HG03354 (cell line): Measurements from ENCODE around the gene KLF7.
A peak's percentile ranks its signal among the peaks of the same experiment; 100 is the strongest.

ENCODE experiments used
- ATAC-seq: cut with Tn5 transposase; IDR thresholded peaks from one replicate; pipeline ENCODE4 v1.9.1; 2021; ENCODE audit warnings: mild to moderate bottlenecking; ENCODE audit not compliant: unreplicated experiment, poor library complexity, severe bottlenecking

KLF7 gene

DNA sequence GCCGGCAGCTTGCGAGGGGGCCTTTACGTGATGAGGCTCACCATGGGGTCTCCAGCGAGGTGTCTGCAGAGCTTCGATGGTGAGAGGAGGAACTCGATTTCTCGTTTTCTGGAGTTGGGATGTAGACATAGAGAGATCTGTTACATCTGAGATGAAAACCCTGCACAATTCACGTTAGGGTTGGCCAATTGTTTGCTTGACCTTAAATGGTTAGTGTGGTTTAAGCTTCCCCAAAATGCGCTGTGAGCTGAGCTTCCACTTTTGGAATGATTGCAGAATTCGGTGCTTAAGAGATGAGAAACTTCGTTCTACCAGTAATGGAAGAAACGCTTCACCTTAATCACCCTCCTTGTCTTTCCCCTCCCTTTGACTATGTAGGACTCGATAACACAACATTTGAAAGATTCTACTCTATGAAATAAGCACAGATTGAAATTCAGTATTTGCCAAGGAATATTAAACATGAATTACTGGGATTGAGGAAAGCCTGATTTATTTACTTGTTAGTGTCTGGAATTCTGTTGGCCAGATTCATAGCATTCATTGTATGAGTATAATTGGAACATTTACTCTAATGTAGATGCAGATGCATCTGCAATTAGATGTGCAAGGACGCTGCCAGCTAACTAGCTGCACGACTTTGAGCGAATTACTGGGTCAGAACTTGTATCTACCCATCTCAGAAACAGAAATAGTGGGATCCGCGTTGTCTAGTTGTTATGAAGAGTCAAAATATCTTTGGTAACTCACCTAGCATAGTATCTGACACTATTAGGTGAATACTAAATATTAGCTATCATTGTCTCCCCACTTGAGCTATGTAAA, 1.6 kb upstream of the KLF7 start:
- no peak for ATAC-seq

DNA sequence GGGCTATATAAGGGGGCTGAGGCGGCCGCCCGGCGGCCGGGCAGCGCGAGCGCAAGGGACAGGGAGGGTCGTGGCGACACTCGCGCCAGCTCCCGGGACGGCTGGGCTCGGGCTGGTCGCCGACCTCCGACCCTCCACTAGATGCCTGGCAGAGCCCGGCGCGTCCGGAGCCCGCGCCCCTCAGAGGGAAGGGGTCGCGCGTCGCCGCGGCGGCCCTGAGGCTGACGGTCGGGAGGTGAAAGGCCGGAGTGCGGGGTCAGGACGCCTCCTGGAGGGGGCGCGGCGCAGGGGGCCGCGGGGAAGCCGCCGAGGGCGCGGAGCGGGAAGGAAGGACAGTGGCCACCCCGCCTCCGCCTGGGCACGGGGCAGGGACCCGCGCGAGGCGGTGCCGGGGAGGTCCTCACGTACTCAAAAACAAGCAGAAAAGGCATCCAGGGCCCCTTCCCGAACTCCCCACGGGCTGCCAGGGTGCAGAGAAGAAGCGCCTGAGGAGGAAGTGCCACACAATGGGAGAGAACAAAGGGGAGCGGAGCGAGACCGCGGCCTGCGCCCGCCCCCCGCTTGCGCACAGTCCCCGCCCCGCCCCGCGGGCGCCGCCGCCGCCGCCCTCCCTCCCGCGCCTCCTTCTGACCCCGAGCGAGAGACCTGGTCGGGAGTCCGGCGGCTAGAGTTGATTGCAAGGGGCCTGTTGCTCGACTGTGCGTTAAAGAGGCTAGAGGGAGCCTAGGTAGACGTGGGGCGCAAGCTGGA, 776 bp upstream of the KLF7 start:
- peak; percentile 55 for ATAC-seq

DNA sequence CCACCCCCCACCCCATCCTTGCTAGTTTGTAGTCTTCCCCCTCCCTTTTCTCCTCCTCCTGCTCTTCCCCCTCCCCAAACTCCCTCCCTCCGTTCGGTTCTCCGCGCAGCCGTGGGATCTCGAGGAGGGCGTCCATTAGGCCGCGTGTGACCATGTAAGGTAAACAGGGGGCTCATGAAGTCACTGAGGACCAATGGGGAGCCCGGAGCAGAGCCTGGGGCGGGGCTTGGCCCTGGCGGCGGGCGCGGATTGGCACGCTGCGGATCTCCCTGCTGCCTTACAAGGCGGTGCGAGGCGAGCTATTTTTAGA, 246 bp upstream of the KLF7 start:
- ATAC-seq, result peak; percentile 96

DNA sequence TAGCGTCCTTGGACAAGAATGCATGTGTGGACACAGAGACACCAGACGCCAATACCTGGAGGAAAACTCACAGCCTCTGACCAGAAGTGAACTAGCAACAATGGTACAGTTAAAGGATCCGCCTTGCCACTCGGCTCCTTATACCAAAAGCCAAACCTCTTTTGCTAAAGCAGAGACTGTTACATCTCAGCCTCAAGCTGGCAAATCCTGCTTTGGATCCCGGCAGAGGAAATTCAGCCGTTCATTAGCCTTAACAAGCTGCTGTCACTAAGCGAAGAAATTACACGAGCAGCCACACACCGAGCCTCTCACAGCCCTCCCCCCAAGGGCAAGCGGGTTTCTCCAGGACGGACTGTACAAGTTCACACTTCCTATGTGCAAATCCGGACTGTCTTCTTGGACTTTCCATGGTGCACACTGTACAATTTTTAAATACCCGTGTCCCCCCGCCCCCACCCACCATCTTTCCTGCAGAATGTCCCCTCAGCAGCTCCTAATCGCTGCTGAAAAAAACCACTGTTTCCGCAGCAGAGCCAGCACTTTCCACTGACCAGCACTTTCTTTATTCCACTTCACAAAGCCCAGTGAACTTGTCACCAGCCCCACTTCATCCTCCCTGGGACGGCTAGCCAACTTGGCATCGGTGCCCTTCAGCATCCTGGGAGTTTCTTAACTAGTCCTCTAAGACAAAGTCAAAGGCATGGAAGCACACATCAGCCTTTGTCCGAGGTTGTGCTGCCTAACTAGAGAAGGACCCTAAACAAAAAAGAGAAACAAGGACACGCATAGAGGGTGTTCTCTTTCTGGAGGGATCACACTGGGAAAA, 1.5 kb downstream of the KLF7 start:
- ATAC-seq, result no peak

GRCh38 chr2:207163756-207164005, 2.1 kb downstream of the KLF7 start:
- ATAC-seq, result no peak

GRCh38 chr2:207163053-207163755, 2.5 kb downstream of the KLF7 start:
- no peak for ATAC-seq

DNA sequence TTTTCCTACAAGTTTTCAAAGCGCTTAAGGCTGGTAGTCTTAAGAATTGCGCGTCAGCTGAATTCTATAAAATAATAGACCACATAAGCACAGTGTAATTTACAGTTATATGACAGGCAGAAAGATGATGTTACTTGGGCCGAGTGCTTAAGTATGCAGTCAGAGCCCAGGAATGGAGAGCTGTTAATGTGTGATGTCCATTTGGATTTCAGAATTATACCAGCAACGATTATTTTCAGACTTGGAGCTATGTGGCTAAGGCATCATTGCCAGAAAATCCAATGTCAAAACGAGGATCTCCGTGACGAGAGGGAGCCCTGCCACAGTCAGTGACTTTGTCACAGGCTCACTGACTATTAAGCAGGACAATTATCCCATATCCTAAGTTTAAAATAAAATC, 3.4 kb downstream of the KLF7 start:
- ATAC-seq, result no peak

DNA sequence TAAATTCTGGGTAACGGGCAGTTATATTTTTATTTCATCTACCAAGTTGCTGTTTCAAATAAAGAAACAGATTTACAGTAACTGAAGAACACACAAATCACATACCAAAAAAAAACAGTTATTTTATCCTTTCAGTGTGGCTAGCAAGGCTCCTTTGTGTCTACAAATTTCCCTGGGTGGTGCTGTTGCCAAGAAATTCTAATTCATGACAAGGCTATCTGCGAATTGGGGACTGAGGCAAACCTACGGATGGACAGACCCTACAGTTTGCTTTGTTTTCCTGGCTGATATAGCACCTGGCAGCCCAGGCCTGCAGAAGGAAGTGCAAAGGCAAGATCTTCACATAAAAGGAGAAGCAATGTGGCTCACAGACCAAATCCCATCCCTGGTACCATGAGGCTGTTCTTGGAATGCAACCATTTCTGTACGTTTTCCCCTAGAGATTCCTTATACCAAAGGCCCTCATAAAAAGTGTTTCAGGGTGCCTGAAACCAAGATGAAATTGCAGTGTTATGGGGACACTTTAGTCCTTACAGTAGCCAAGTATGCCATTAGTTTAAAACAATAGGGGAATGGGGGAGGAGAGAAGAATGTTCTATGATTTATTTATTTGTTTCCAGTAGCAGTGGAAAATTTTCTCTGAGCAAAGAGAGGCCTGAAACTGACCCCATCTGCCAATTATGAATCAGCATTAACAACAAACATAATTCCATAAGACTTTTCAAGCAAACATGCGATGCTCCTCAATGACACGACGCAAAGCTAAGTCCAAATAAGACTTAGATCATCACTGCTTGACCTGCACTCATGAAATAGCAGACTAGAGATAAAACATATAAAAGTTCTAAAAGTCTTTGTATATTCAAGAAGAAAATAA, 4.3 kb downstream of the KLF7 start:
- ATAC-seq, result no peak

DNA sequence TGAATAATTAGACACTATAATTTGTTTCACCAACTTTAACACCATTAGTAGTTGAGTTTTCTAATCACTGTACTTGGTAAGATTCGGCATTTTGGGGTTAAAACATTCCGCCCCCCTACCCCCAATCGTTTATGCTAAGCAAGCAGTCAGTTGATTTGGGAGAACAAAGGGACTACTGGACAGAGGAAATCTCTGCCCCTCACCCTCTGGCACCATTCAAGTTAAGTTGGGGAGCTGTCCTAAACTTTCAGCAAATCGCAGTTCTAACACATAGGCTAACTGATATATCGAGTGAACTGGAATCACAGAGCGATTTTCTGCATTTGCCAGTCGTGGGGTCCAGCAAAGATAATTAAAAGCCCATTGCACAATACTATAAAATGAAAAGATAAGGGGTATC, 5.6 kb downstream of the KLF7 start:
- no peak for ATAC-seq

- ATAC-seq, result no peak
Measured at GRCh38 chr2:207159002-207159401, 6.7 kb downstream of the KLF7 start.

DNA sequence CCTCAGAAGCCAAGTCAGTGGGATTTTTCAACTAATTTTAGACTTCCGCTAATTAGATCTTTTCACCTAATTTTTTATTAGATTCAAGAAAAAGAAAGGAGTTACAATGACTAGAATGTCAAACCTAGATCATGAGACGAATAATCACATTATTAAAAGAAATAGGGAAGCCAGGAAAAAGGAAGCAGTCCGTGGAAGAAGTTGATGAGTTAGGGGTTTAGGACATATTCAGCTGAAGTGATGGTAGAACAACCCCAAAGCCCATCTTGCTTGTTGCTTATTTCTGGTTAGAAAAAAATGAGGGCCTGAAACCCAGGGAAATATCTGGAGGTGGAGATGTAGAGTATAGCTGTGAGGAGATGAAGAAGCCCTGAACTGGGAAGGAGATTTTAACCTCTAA, 8.0 kb downstream of the KLF7 start:
- no peak for ATAC-seq

GRCh38 chr2:207157162-207157481, 8.6 kb downstream of the KLF7 start:
- ATAC-seq, result no peak

GRCh38 chr2:207156451-207157161, 9.1 kb downstream of the KLF7 start:
- peak; percentile 81 for ATAC-seq

GRCh38 chr2:207155516-207156444, 10.0 kb downstream of the KLF7 start:
- no peak for ATAC-seq

GRCh38 chr2:207154556-207155510, 10.9 kb downstream of the KLF7 start:
- no peak for ATAC-seq

DNA sequence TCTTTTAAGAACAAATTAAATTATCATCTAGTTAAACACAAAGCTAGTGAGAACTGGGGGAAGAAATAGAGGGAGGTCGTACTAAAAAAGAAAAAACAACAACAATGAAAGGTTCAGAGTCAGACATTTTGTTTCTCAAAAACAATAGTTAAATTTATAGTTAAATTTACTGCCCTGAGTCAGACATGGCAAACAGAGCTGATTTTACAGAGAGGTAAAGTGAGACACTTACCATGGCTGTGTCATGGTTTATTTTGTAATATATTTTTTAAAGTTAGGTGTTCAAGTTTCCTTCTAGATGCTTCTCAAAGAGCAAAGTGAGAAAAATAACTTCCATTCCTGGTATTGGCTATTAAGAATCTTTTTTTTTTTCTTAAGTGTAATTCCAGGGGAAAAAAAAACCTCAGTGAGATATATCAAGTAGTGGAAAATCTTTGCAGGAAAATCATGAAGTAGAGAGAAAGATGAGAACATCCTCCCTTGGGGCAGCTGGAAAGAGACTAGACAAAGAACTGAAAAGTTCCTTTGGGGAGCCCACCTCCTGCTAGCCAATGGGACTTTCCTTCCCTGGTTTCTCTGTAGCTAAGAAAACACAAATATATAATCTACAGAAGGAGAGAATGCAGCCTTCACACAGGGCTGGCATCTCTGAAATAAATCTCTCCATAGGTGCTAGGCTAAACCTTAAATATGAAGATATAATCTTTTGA, 12.3 kb downstream of the KLF7 start:
- ATAC-seq, result no peak
